GM12872 (cell line): Measurements from ENCODE around the gene PLCD1.

Experiments
- CTCF ChIP-seq: IDR thresholded peaks from 3 replicates; pipeline ENCODE4 v1.5.1; 2011; ENCODE audit warnings: low read depth, mild to moderate bottlenecking, low read length, moderate library complexity; ENCODE audit not compliant: insufficient read depth

Gene PLCD1

GRCh38 chr3:38021196-38021595, 8.2 kb downstream of the PLCD1 start:
- no peak for TF ChIP-seq CTCF

- no peak for TF ChIP-seq CTCF
Observed at GRCh38 chr3:38020342-38020726, 9.1 kb downstream of the PLCD1 start.

GRCh38 chr3:38019658-38020341, 9.6 kb downstream of the PLCD1 start:
- TF ChIP-seq CTCF, result no peak

GRCh38 chr3:38018296-38019266, 10.9 kb downstream of the PLCD1 start:
- no peak for TF ChIP-seq CTCF

GRCh38 chr3:38017445-38018295, 11.8 kb downstream of the PLCD1 start:
- TF ChIP-seq CTCF, result no peak

GRCh38 chr3:38016847-38017444, 12.5 kb downstream of the PLCD1 start:
- no peak for TF ChIP-seq CTCF
